Mucosa of descending colon (tissue), 3 donors: ENCODE measurements around the gene AGPS. TPM values are rescaled to one million over a fixed set of nuclear protein-coding genes. Genes with fewer than 3 reads are reported as not detected.

Experiments
- ATAC-seq: fragments of 200-7000 bp; cut with Tn5 transposase; one replicate; pipeline ENCODE4 v1.9.1; 2020; ENCODE audit warnings: mild to moderate bottlenecking, moderate library complexity
- DNase-seq, 3 donors: peaks; one replicate each; pipeline ENCODE4 v3.0.0-alpha.2; 2020
- H3K36me3 ChIP-seq: fragments of 200-600 bp; one replicate; pipeline ENCODE4 v1.8.0; 2021; ENCODE audit warnings: low read depth, mild to moderate bottlenecking
- H3K4me1 ChIP-seq: fragments of 200-600 bp; one replicate; pipeline ENCODE4 v1.8.0; 2021; ENCODE audit warnings: low read depth, mild to moderate bottlenecking
- H3K4me3 ChIP-seq: fragments of 200-600 bp; one replicate; pipeline ENCODE4 v1.8.0; 2021; ENCODE audit warnings: mild to moderate bottlenecking
- H3K9me3 ChIP-seq: fragments of 200-600 bp; one replicate; pipeline ENCODE4 v1.8.0; 2021; ENCODE audit warnings: mild to moderate bottlenecking
- intact Hi-C, 2 donors: fragments of 100-400 bp; cut with DNase I in 1 of 2; cut with micrococcal nuclease in 1 of 2; formaldehyde crosslinking; loops; one replicate each; pipeline versions ENCODE4 v1.11.0 to v1.11.1; 2022; cut with DNase I, micrococcal nuclease
- total RNA-seq, 3 donors: library from RNA; stranded (reverse); fragmentation: NEBNext Ultra II Directional in 2 of 3; extraction: Animal tissue kit (Norgen Biotek cat#: 25700) in 2 of 3; gene quantifications; one replicate each; pipeline versions ENCODE4 v1.2.1 to v1.2.4, GENCODE V29; 2021 to 2023
- TF ChIP-seq, protein P1 (sequence below): fragments of 200-600 bp; IDR thresholded peaks from one replicate; pipeline ENCODE4 v1.8.0; 2022; ENCODE audit warnings: antibody characterized with exemption, mild to moderate bottlenecking
- donor health status: DM: no; HTN: no; CAD: no; lungs with moderate emphysema.
- donor health status: DM: no; HTN: no; CAD: no.
- donor health status: DM: no; HTN: yes; CAD: no.

AGPS gene
- total RNA-seq, 3 donors from 2014 or later, result 43.0 to 58.4 (median 48.7) TPM

DNA sequence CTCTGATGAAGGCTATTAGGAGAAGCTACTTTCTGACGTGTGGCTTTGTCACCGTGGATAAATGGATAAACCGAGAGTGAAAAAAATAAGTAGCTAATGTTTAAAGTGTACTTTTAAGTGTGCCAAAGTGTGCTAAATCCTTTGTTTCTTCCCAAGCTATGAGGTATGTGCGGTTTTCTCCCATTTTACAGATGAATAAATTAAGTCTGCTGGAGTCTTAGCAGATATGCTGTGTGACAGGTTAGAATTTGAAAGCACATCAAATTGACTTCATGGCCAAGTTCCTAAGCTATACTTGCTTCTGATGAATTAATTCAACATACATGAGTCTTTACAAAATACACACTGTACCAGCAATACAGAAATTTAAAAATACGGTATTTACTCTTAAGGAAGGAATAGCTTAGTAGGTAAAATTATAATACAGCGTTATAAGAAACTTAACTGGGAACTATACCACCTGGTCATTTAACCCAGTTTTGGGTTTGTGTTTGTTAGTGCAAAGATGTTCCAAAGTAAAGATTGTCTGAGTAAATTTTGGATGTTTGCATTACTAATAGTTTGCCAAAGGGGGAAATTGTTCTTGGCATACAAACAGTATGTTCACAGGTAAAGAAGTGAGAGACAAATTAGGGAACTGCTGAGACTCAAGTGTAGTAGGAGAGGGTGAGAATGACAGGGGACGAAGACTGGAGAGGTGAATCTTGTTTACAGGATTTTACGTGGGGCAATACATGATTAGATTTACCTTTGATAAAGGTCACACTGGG, 1.4 kb downstream of the AGPS start:
- TF ChIP-seq, protein P1, sequence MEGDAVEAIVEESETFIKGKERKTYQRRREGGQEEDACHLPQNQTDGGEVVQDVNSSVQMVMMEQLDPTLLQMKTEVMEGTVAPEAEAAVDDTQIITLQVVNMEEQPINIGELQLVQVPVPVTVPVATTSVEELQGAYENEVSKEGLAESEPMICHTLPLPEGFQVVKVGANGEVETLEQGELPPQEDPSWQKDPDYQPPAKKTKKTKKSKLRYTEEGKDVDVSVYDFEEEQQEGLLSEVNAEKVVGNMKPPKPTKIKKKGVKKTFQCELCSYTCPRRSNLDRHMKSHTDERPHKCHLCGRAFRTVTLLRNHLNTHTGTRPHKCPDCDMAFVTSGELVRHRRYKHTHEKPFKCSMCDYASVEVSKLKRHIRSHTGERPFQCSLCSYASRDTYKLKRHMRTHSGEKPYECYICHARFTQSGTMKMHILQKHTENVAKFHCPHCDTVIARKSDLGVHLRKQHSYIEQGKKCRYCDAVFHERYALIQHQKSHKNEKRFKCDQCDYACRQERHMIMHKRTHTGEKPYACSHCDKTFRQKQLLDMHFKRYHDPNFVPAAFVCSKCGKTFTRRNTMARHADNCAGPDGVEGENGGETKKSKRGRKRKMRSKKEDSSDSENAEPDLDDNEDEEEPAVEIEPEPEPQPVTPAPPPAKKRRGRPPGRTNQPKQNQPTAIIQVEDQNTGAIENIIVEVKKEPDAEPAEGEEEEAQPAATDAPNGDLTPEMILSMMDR, result no peak
- DNase-seq (no peak), ATAC-seq (no peak)
- H3K4me3 ChIP-seq, result no peak overlapping the region
- no peaks in the 10 kb centered on the region for H3K9me3 ChIP-seq
- peaks cover 41% of the 10 kb centered on the region for H3K4me1 ChIP-seq
- intact Hi-C loops, result no loop called here
- no peaks in the 10 kb centered on the region for H3K36me3 ChIP-seq

DNA sequence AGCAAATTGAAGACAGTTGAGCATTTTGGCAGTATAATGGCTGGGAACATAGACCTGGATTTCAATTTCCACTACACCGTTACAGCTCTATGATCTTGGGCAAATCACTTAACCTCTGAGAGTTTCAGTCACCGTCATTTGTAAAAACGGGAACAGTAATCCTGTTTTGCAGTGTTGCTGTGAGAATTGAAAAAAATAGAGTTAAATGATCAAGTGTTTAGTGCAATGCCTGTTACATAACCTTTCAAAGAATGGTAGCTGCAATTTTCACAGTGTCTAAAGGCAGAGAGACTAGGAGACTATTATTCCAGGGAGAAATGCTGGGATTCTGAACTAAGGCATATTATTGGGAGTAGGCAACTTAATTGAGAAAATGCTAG, 2.0 kb downstream of the AGPS start:
- Histone ChIP-seq H3K9me3 (no peaks in the 10 kb centered on the region), H3K4me1 (peaks cover 43% of the 10 kb centered on the region), H3K36me3 (no peaks in the 10 kb centered on the region), H3K4me3 (no peak overlapping the region)
- intact Hi-C loops, result no loop called here
- TF ChIP-seq, protein P1, result no peak
- no peak for ATAC-seq
- no peak for DNase-seq

DNA sequence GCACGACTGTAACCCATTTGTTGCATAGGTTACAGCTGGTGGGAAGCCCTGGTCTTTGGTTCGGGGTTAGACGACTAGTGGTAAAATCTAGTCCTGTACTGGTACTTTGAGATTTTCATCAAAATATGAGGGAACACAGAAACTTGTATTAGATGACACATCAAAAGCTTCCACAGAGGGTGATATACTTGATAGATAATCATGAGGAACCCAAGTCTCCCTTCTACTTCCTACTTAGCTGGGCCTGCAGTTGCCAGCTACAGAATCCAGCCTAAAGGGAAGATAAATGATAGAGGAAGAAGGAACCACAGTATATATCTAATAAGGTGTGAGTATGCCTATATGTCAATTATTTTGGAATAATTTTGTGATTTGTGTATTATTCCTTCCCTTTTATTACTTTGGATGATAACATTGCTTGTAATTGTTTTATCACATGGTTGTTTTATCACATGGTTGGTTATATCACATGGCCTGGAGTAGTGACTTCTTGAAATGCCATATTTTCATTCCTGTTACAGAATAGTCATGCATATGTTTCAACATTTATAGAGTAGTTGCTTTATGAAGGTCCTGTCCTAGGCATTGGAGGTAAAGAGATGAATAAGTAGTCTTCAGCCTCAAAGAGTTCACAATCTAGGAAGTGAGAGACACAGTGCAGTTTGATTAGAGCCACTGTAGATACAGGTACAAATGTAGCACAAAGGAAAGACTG, 2.9 kb downstream of the AGPS start:
- Histone ChIP-seq H3K4me1 (peaks cover 43% of the 10 kb centered on the region), H3K9me3 (no peaks in the 10 kb centered on the region)
- intact Hi-C loops, result no loop called here

DNA sequence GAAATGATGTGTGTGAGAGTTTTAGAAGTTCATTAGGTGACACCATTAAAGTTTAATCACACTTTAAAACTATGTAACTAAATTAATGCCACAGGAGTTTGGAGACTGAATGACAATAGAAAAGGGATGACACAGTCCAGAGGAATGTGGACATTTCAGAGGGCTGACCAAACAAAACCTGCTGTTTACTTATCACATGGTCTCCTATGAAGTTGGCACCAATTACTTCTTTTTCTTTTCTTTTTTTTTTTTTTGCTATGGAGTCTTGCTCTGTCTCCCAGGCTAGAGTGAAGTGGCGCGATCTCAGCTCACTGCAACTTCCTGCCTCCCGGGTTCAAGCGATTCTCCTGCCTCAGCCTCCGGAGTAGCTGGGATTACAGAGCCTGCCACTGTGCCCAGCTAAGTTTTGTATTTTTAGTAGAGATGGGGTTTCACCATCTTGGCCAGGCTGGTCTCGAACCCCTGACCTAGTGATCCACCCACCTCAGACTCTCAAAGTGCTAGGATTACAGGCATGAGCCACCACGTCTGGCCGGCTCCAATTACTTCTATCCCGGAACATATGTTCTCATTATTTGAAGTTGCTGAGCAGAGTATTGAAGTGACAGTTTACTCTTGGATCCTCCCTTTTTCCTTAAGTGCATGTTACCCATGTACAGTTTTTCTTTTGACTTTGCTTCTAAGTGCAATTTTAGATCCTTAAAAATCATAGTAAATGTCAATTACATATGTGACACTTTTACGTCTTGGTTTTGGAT, 4.3 kb downstream of the AGPS start:
- DNase-seq, result peak in 1 of 3 donors; percentile 21
- no peaks in the 10 kb centered on the region for H3K9me3 ChIP-seq
- H3K4me1 ChIP-seq, result peaks cover 42% of the 10 kb centered on the region
- no peak for ATAC-seq
- no peak overlapping the region for H3K4me3 ChIP-seq
- TF ChIP-seq, protein P1, result no peak
- no peaks in the 10 kb centered on the region for H3K36me3 ChIP-seq
- intact Hi-C loops, result no loop called here

More for the DNA sequence above, 2.9 kb downstream of the AGPS start:
- DNase-seq (no peak), ATAC-seq (no peak)
- Histone ChIP-seq H3K4me3 (no peak overlapping the region), H3K36me3 (no peaks in the 10 kb centered on the region)
- TF ChIP-seq, protein P1, result no peak

DNA sequence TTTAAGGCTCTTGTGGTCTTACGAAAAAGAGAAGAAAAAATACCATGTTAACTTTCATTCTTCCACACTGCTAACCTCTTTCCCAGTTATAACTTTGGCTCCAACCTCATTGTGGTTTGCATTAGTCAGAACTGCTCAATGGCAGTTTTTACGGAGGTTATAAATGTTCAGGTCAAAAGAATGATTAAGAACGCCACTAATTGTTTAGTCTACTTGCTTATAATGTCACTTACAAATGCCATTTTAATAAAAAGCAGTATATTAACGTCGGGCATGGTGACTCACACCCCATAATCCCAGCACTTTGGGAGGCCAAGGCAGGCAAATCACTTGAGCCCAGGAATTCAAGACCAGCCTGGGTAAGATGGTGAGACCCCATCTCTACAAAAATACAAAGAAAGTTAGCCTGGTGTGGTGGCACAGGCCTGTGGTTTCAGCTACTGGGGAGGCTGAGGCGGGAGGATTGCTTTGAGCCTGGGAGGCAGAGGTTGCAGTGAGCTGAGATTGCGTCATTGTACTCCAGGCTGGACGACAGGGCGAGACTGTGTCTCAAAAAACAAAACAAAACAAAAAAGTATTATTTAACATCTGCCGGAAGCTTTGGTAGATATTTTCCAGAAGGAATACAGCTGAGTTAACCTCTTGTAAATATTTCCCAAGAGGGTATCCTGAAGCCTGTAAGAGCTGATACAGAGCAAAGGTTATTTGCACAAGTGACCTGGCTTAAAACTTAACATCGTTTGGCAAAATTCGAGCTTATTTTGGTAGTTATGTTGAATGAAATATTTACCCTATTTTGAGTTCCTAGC, 5.1 kb downstream of the AGPS start:
- Histone ChIP-seq H3K36me3 (no peaks in the 10 kb centered on the region), H3K9me3 (no peaks in the 10 kb centered on the region), H3K4me3 (no peak overlapping the region), H3K4me1 (peaks cover 38% of the 10 kb centered on the region)
- ATAC-seq, result peak; percentile 10
- TF ChIP-seq, protein P1, result no peak
- peak; percentile 7 to 43 (median 33) for DNase-seq
- intact Hi-C loops, result no loop called here
